ENCODE data around the gene AKR7A3.

- TF ChIP-seq CTCF (conservative IDR thresholded peaks at IDR 0.05; ENCODE audit: low read length) = no peak
- TF ChIP-seq EZH2phosphoT487 (IDR thresholded peaks at IDR 0.05; ENCODE audit: borderline replicate concordance) = no peak
These were observed 28.7 kb upstream of the AKR7A3 start for GRCh38 chr1:19317126-19317910.
